ENCODE measurements around the gene SLC13A2.

The SLC13A2 gene

DNA sequence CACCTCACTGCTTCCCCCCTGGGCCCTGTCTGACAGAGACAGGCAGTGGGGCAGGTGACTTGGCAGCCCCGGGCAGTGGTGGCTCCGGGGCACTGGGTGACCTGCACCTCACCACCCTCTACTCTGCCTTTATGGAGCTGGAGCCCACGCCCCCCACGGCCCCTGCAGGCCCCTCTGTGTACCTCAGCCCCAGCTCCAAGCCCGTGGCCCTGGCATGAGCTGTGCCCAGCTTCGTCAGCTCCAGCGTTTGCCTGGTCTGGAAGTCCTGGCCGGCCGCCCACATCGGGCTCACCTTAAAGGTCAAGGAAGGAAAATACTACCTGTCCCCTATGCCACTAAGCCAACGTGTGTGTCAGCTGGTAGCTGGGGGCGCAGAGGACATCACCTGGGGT is 63.8 kb downstream of the SLC13A2 start:
- no peak for DNase-seq (ENCODE audit: low spot score)

DNA sequence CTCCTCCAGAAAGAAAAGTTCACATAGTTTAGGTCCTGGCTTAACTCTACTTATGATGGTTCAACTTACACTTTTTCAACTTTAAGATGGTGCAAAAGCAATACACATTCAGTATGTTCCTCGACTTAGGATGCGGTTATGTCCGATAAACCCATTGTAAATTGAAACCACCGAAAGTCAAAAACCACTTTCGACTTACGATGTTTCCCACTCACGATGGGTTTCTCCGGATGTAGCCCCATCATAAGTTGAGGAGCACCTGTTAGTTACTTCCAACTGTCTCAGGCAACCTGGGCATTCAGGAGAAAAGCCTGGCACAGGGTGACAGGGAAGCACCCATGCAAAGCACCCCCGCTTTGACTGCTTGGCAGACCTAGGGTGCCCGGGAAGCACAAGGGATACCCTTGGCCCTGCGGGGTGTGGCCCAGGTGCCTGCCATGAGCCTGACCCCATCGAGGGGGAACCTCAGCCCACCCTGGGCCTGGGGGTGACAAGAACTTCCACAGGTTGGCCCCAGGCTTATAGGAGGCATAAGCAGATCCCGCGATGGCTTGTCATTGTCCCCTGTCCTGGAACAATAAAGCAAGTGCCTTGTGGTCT is 65.0 kb downstream of the SLC13A2 start:
- no peak for DNase-seq (ENCODE audit: low spot score)

GRCh38 chr17:28540231-28540630 is 66.8 kb downstream of the SLC13A2 start:
- DNase-seq (ENCODE audit: low spot score): no peak

DNA sequence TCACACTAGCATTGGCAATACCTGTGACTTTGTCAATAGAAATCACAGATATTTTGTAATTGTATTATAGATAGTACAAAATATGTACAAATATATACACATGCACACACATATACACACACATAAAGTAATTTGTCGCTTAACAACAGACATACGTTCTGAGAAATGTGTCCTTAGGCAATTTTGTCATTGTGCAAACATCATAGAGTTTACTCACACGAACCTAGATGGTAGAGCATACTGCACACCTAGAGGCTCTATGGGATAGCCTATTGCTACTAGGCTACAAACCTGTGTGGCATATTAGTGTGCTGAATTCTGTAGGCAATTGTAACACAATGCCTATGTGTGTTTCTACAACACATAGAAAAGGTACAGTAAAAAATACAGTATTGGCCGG is 68.0 kb downstream of the SLC13A2 start:
- no peak for DNase-seq (ENCODE audit: low spot score)

- no peak for DNase-seq (ENCODE audit: low spot score)
Observed at GRCh38 chr17:28544402-28545140, 71.1 kb downstream of the SLC13A2 start.

DNA sequence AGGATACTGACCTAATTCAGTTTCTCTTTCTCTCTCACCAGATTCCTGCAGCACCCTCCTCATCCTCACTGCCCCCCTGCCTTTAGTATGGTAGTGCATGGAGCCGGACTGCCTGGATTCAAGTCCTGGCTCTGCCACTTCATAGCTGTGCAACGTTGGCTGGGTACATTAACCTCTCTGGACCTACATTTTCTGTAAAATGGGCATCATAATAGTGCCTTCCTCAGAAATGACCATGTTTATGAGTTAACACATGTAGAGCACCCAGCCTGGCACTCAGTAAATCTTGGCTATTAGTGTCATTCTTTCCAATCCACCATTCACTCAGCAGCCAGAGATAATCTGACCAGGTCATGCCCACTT is 71.7 kb downstream of the SLC13A2 start:
- no peak for DNase-seq (ENCODE audit: low spot score)

GRCh38 chr17:28545787-28546415 is 72.5 kb downstream of the SLC13A2 start:
- no peak for DNase-seq (ENCODE audit: low spot score)

DNA sequence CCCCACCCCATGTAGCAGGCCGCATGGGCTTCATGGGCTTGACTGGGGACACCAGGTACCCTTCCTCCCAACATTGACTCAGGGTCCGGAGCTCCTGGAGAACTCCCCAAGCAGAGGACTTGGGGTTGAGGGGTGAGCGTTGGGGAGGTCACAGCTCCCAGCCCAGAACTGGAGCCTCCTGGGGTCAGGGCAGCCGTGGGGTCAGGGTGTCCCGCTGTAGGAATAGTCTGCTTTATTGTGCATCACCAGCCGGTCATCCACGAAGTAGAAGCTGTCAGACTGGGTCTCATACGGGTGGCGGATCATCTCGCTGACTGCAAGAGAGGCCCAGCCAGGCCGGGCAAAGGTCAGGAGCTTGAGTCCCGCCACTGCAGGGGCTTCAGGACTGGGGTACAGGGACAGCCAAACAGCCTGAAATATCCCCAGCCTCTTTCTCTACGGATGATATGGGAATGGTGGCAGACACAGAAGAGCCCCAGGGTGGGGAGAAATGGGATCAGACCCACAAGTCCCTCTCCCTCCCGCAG is 73.7 kb downstream of the SLC13A2 start:
- no peak for DNase-seq (ENCODE audit: low spot score)
